Measurements from ENCODE around the gene TMEM184A.

Gene TMEM184A

GRCh38 chr7:1555813-1556543, at the start of gene TMEM184A:
TMEM184A (minus strand) TSS chr7:1556205; CDS start chr7:1555484, 721 bp downstream.
- DNase-seq = peak; percentile 40

DNA sequence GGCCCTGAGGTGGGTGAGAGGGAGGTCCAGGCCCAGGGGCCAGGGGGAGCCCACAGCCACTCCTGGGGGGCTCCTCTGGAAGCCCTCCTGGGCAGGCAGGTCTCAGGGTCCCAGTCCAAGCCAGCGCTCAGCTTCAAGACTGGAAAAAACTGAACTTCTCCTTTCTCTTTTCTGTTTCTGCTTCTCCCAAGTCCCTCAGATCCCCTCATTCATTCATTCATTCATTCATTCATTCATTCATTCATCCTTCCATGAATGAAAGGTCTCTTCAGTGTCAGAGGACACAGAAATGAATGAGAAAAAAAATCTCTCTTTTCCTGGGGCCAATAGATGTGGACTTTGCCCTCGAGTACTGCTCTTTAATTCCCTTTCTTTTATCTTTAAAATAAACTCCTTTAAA, 48.4 kb upstream of the TMEM184A start:
- DNase-seq = no peak

DNA sequence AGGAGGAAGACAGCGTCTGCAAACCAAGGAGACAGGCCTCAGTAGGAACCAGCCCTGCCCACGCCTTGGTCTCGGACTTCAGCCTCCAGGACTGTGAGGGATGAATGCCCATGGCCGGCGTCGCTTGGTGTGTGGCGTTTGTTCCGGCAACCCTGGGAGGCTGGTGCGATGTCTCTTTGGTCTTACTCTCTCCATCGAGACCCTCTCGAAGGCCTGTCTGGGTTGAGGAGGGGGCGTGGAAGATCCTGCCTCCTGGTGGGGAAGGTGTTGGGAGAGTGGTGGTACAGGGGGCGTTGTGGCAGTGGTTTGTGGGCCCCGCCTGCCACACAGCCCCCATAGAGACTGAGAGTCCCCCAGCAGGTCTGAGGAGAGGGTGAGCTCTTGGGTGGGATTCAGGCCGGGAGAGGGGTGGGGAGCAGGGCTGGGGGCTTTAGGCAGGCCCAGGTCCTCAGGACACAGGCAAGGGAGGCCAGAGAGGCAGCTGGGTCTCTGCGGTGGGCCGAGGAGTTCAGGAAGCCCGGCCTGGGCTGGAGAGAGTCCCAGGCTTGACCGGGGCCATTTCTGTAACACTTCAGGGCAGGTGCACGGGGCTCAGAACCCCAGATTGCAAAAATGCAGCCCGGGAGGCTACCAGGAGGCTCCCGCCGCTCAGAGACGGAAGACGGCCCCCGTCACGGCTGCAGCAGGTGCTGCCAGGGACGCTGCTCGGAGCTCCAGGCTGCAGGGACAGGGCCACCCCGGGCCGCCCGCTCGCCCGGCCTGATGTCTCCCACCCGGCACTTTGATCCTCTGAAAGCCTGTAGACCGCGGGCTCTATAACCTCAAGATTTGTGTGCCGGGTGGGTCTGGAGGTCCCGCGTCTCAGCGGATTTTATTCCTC, 47.6 kb upstream of the TMEM184A start:
- no peak for DNase-seq

- DNase-seq = no peak
Measured at GRCh38 chr7:1602386-1602785, 46.4 kb upstream of the TMEM184A start.

DNA sequence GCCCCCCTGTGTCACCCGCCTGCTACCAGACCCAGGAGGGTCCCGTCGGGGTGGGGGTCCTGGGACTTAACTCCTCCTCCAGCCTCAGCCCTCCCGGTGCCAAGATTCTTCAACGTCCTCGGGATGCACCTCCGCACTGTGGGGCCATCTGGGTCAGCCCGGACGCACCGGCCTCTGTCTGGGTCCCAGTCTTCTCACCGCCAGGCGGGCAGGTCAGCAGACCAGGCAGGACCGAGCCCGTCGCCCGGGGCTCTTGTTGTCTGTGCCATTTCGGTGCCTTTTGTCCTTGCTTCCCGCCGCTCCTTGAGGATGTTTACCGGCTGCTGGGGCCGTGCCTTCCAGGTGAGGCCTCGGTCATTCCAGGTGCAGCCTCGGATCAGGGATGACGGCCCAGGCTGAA, 46.0 kb upstream of the TMEM184A start:
- no peak for DNase-seq

DNA sequence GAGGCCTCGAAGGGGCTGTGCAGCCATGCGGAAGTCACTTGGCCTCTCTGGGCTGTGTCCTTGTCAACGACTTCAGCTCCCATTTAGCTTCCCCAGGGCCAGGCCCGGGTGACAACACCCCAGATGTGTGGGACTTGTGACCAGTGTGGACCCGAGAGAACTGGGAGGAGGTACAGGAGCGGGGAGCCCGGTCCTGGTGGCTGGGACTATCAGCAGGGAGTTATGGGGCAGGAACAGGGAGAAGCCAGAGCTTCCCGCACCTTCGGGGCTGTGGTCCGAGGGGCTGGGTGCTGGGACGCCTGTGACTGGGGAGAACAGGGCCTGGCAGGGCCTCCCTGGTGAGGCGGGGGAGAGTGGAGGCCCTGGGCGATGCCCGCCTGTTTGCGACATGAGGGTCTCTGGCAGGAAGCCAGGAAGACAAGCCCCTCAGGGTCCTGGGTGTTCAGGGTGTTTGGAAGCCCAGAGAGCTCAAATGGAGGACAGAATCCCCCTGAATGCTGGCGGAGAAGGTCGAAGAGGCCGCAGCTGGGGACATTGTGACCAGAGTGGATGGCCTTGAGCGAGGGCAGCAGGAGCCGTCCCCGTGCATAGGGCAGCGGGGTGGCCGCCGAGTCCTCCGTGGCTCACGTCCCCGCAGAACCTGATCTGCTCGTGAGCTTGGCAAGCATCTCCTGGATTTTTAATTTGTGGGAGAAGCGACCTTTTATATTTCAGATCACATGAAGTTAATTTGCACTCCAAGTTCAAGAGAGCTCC, 43.8 kb upstream of the TMEM184A start:
- DNase-seq = no peak

DNA sequence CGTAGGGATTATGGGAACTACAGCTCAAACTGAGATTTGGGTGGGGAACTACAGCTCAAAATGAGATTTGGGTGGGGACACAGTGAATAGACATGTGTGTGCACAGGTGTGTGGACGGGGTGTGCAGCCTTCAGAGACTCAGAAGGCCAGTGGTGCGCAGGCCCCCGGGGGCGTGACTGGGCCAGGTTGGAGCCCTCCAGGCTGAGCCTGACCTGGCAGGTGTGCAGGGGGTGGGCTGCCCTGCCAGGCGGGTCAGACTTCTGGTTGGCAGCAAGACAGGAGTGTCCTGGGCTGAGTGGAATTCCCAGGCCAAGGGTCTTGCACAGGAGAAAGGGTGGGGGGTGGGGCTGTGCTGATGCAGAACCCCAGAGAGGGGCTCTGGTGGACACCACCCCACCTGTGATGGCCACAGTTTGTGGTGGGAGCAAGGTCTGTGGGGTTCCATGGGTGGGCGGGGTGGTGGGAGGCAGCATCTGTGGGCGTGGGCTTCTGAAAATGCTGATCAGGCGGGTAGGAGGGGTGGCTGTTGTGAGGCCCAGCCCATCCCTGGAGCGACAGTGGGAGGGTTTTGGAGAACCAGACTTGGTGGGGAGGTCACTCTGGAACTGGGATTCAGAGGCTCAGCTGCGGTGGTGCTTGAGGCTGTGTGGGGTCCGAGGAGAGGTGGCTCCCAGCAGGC, 43.1 kb upstream of the TMEM184A start:
- no peak for DNase-seq

GRCh38 chr7:1598286-1598685, 42.3 kb upstream of the TMEM184A start:
- DNase-seq = no peak

GRCh38 chr7:1597791-1598190, 41.8 kb upstream of the TMEM184A start:
- DNase-seq = no peak

- DNase-seq = no peak
Measured at GRCh38 chr7:1597066-1597760, 41.2 kb upstream of the TMEM184A start.

DNA sequence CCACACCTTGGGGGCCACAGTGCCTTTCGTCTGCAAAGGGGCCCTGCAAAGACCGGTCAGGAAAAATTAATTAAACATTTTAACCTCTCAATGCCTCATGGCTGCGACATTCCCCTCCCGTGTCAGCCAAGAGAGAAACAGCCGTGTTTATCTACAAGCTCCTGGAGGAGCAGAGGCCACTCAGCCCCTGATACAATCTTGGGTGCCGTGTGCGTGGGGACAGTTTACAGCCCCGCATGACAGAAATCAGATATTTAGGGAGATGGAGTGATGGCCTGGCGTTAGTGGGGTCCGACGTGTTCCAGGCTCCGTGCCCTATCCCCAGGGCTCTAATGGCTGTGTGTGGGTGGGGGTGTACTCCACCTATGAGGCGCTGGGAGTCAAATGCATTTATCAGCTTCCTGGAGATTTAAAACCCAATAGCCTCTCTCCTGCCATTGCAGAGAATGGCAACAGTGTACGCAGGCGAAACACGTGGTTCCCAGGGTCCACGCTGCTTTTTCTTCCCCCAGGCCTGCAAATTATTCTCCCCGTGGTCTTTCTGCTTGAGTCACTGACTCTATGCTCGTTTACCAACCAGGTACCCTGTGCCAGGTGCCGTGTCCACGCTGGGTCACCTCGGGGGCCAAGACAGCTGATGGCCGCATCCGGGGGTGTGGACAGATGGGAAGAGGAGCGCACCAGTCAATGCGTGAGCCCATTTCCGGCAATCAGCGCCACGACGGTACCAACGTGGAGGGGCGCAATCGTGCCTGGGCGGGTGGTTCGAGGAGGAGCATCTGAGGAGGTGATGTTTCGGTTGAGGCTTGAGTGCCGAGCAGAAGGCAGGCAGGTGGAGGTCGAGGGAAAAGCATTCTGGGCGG, 40.4 kb upstream of the TMEM184A start:
- DNase-seq = no peak

DNA sequence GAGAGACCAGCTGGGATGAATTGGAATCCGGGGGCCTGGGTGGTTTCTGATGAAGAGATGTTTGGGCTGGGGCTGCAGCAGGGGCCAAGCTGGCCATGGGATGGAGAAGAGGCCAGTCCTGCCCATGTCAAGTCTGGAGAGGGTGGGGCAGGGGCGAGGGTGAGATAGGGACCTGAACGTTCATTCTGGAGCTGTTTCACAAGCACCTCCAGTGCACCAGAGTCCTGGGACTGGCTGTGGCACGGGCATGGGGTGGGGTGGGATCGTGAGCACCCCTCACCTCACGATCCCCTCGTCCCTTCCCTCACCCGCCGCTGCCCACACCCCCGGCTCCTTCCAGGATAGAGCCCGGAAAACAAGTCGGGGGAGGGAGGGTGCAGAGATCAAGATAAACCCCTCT, 39.6 kb upstream of the TMEM184A start:
- no peak for DNase-seq

GRCh38 chr7:1595027-1595426, 39.0 kb upstream of the TMEM184A start:
- no peak for DNase-seq

DNA sequence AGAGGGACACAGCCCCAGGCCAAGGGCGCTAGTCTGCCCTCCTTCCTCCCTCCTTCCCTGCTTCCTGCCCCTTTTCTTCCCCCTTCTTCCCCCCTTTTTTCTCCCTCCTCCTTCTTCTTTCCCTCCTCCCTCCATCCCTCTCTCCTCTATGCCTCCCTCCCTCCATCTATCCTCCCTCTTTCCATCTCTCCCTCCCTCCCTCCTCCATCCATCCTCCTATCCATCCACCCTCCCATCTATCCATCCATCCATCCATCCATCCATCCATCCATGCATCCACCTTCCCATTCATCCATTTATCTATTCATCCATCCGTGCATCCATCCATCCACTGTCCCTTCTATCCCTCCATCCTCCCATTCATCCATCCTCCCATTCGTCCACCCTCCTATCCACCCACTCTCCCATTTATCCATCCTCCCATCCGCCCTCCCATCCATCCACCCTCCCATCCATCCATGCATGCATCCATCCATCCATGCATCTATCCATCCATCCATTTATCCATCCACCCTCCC, 38.0 kb upstream of the TMEM184A start:
- no peak for DNase-seq

GRCh38 chr7:1593091-1593866, 37.3 kb upstream of the TMEM184A start:
- DNase-seq = no peak

GRCh38 chr7:1592299-1592871, 36.4 kb upstream of the TMEM184A start:
- peak; percentile 34 for DNase-seq

- DNase-seq = no peak
Measured at GRCh38 chr7:1591876-1592275, 35.9 kb upstream of the TMEM184A start.

- no peak for DNase-seq
Measured at GRCh38 chr7:1591396-1591795, 35.4 kb upstream of the TMEM184A start.

DNA sequence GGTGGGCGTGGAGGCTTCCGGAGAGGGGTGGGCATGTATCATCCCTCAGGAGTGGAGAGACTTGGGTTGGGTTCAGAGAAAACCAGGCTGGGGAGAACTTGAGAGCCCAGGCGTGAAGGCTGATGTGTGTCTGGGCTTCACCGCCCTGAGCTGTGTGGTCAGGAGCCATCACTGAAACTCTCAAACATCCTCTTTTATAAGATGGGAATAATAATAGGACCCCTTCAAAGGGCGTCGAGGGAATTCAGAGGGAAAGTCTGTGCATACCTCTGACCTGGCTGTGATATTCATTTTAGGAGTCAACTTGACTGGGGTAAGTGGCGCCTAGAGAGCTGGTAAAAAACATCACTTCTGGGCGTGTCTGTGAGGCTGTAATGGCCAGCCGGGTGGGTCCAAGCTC, 34.9 kb upstream of the TMEM184A start:
- DNase-seq = no peak

GRCh38 chr7:1590476-1590875, 34.5 kb upstream of the TMEM184A start:
- DNase-seq = no peak
